HG03460 (cell line): ENCODE data around the gene HNRNPUL1.
"Not testable (repeated sequence)": the region's sequence is repeated elsewhere in the genome, so short reads cannot be mapped to it uniquely, and the experiment has no call there.

ENCODE experiments used
- ATAC-seq: cut with Tn5 transposase; IDR thresholded peaks from one replicate; pipeline ENCODE4 v1.9.1; 2021; ENCODE audit not compliant: unreplicated experiment

Gene HNRNPUL1

GRCh38 chr19:41324231-41324702 is 60.1 kb downstream of the HNRNPUL1 start:
- ATAC-seq: no peak

GRCh38 chr19:41324921-41325639 is 60.9 kb downstream of the HNRNPUL1 start:
- no peak for ATAC-seq

GRCh38 chr19:41325640-41325946 is 61.4 kb downstream of the HNRNPUL1 start:
- ATAC-seq: no peak

GRCh38 chr19:41325947-41326706 is 62.0 kb downstream of the HNRNPUL1 start:
- no peak for ATAC-seq

GRCh38 chr19:41327076-41327575 is 63.0 kb downstream of the HNRNPUL1 start:
- ATAC-seq: no peak

- peak; percentile 40 for ATAC-seq
Measured at GRCh38 chr19:41327576-41328156, 63.5 kb downstream of the HNRNPUL1 start.

- ATAC-seq: peak; percentile 16
Measured at GRCh38 chr19:41328157-41328841, 64.1 kb downstream of the HNRNPUL1 start.

- ATAC-seq: peak; percentile 3
Measured at GRCh38 chr19:41328842-41329225, 64.7 kb downstream of the HNRNPUL1 start.

GRCh38 chr19:41330481-41330880 is 66.3 kb downstream of the HNRNPUL1 start:
- ATAC-seq: no peak

GRCh38 chr19:41330946-41331678 is 66.9 kb downstream of the HNRNPUL1 start:
- ATAC-seq: no peak

GRCh38 chr19:41332000-41332399 is 67.8 kb downstream of the HNRNPUL1 start:
- ATAC-seq: no peak

GRCh38 chr19:41332468-41332867 is 68.3 kb downstream of the HNRNPUL1 start:
- no peak for ATAC-seq

- ATAC-seq: no peak
Measured at GRCh38 chr19:41334793-41335192, 70.6 kb downstream of the HNRNPUL1 start.

- ATAC-seq: no peak
Measured at GRCh38 chr19:41335467-41335866, 71.3 kb downstream of the HNRNPUL1 start.

GRCh38 chr19:41339936-41340335 is 75.8 kb downstream of the HNRNPUL1 start:
- no peak for ATAC-seq

- no peak for ATAC-seq
Measured at GRCh38 chr19:41341669-41342490, 77.7 kb downstream of the HNRNPUL1 start.

GRCh38 chr19:41344162-41344561 is 80.0 kb downstream of the HNRNPUL1 start:
- no peak for ATAC-seq

GRCh38 chr19:41346916-41347315 is 82.7 kb downstream of the HNRNPUL1 start:
- not testable (repeated sequence) for ATAC-seq

GRCh38 chr19:41350735-41351338 is 86.7 kb downstream of the HNRNPUL1 start:
- no peak for ATAC-seq
